ENCODE measurements around the gene MYO3B.

DNA sequence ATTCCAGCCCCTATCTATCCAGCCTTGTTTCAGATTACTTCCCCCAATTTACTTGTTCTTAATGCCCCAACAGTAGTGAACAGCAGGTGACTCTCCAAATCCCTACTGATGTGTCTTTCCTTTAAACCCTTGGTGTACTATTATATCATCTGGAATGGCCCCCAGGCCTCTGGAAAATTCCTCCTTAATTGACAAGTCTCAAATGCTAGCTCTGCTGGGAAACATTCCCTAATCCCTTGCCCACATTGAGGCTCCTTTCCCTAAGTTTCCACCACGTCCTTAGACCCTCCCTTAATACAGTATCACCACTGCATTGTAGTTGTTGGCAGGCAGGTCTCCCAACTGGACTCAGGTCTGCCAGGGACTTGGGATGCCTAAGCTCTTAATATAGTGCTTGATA lies 41.0 kb downstream of the MYO3B start:
- TF ChIP-seq, protein P1, sequence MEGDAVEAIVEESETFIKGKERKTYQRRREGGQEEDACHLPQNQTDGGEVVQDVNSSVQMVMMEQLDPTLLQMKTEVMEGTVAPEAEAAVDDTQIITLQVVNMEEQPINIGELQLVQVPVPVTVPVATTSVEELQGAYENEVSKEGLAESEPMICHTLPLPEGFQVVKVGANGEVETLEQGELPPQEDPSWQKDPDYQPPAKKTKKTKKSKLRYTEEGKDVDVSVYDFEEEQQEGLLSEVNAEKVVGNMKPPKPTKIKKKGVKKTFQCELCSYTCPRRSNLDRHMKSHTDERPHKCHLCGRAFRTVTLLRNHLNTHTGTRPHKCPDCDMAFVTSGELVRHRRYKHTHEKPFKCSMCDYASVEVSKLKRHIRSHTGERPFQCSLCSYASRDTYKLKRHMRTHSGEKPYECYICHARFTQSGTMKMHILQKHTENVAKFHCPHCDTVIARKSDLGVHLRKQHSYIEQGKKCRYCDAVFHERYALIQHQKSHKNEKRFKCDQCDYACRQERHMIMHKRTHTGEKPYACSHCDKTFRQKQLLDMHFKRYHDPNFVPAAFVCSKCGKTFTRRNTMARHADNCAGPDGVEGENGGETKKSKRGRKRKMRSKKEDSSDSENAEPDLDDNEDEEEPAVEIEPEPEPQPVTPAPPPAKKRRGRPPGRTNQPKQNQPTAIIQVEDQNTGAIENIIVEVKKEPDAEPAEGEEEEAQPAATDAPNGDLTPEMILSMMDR (IDR thresholded peaks at IDR 0.05), result no peak
- TF ChIP-seq POLR2A (IDR thresholded peaks at IDR 0.05), result no peak
